NCI-H187 (cell line): ENCODE data around the gene CDSN.

Experiments used
- DNase-seq, 2 experiments: peaks; one replicate each; lab custom pipeline; 2025; lab: John Stamatoyannopoulos, UW

CDSN gene

DNA sequence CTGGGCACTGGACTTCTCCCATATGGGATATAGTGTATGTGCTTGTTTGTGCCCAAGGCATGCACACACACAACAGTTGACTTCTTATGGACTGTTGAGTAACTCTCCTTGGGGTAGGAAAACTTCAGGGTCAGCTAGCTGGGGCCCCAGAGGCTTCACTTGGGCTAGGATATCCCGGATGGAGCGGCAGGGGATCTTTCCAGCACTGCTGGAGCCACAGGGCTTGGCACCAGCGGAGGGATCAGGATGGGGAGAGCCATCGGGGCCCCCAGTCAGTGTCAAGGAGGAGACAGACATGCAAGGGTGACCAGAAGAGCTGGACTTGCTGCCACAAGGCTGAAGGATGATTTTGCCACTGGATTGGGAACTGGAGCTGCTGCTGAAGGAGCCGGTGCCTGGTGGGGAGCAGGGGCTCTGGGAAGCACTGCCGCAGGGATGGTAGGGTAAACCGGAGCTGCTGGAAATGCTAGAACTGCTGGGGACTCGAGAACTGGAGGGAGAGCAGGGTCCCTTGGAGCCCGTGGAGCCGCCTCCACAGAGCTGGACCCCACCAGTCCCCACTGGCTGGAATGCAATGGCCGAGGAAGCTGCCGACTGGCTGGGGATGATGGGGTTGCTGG is 4.2 kb downstream of the CDSN start:
- DNase-seq: no peak

- DNase-seq: no peak
Observed at GRCh38 chr6:31114970-31115849, 5.0 kb downstream of the CDSN start.

GRCh38 chr6:31114541-31114878 is 5.7 kb downstream of the CDSN start, which contains the start of gene PSORS1C1:
PSORS1C1 (plus strand) TSS chr6:31114800; CDS start chr6:31129633, 14,833 bp downstream.
- DNase-seq: no peak

- DNase-seq: no peak
Observed at GRCh38 chr6:31113861-31114540, 6.2 kb downstream of the CDSN start.

DNA sequence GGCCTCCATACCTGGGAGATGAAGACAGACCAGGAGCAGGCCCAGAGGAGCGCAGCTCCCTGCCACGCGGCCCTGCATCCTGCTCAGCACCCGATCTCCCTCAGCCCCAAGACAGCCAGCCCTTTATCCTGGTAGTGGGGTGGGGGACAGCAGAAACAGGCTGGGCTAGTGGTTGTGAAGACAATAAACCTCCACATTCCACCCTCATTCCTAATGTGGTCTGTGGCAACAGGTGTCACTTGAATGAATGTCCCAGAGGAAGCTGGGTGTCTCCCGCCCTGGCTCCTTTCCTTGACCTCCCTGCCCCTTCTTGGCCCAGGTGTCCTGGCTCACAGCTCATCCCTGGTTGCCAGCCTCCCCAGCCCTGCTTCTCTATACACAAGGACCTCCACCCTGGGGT is 7.8 kb downstream of the CDSN start, which contains the start of gene C6orf15:
C6orf15 (minus strand) TSS at position 98 of the 400 bp plus-strand sequence; CDS start at position 78, 20 bp downstream.
- DNase-seq: no peak

DNA sequence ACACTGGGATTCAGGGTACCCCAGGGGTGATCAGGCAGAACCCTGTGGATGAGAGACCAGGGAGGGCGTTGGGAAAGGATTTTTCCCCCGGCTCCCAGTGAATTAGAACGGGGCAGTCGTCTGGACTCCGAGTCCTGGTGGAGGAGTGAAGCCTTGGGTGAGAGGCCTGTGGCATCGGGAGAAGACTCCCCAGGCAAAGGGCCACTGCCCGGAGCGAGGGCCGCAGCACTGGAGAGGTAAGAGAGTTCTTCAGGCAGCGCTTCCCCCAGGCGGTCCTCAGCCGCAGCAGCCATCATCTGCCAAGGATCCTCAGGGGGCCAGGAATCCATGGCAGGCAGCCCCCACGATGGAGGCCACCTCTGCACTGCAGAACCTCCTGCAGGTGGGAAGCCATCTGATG is 8.5 kb downstream of the CDSN start:
- no peak for DNase-seq

- no peak for DNase-seq
Observed at GRCh38 chr6:31110825-31111582, 9.2 kb downstream of the CDSN start.

DNA sequence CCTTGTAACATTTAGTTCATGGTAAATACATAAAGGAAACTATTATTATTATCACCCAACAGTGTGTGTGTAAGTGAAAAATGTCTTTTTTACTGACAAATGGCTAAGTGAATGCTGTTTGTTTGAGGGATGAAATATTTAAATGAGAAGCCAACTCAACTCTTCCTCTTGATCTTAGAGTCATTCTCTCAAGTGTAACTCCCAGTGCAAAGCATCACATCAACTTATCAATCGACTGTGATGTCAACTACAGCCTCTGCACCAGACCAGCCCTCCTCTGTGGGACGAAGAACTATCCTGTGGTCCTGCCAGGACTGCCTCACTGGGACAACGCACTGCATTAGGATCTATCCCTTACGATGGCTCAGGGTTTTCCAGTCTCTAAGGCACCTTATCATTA is 13.2 kb downstream of the CDSN start:
- DNase-seq: no peak

- no peak for DNase-seq
Observed at GRCh38 chr6:31103136-31103535, 17.1 kb downstream of the CDSN start.

DNA sequence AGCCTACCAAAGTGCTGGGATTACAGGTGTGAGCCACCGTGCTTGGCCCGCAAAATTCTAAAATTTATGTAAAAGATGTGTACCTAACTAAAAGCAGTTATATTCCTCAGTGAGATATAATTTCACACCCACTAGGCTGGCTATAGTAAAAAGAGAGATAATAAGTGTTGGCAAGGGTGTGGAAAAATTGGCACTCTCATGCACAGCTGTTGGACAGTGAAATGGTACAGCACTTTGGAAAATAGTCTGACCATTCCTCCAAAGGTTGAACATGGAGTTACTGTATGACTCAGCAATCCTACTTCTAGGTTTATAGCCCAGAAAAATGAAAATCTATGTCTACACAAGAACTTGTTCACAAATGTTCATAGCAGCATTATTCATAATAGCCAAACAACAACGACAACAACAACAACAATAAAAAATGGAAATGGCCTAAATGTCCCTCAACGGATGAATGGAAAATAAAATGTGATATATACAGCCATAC is 21.8 kb downstream of the CDSN start:
- no peak for DNase-seq

DNA sequence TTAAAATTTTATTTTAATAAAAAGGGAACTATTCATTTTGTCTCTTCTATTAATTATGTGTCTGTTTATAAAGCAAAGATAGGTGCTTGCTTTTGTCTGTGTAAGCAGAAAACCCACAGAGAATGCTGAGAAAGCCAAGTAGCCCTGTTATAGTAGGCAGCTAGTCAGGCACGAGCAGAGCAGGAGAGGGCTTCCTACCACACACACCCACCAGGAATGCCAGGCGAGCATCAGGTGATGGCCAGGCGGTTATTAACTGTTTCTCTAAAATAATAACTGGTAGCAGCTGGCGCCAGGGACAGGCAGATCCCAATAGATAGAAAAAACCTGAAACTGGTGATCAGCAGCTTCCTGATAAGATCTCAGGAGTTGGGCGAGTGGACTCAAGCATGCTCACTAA is 23.6 kb downstream of the CDSN start:
- DNase-seq: no peak

GRCh38 chr6:31096215-31096614 is 24.0 kb downstream of the CDSN start:
- no peak for DNase-seq

GRCh38 chr6:31094389-31094881 is 25.8 kb downstream of the CDSN start:
- DNase-seq: no peak

DNA sequence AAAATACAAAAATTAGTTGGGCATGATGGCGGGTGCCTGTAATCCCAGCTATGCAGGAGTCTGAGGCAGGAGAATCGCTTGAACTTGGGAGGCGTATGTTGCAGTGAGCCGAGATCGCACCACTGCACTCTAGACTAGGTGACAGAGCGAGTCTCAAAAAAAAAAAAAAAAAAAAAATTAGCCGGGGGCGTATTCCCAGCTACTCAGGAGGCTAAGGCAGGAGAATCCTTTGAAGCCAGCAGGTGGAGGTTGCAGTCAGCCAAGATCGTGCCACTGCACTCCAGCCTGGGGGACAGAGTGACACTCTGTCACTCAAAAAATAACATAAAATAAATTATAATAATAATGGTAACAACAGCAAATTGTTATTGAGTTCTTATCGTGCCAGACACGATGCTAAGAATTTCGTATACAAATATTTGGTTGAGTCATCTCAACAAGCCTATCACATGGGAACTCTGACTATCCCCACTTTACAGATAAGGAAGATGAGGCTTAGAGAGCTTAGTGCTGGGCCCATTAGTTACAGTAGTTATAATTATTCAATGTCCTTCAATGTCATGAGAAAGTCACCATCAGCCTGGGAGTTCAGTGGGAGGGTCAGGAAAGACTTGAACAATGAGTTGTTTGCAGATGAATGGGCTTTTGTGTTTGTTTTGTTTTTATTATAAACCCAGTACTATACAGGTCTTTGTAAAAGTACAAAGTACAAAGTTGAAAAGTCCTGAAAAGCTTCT is 27.3 kb downstream of the CDSN start:
- DNase-seq: no peak

GRCh38 chr6:31092238-31092637 is 28.0 kb downstream of the CDSN start:
- DNase-seq: no peak

DNA sequence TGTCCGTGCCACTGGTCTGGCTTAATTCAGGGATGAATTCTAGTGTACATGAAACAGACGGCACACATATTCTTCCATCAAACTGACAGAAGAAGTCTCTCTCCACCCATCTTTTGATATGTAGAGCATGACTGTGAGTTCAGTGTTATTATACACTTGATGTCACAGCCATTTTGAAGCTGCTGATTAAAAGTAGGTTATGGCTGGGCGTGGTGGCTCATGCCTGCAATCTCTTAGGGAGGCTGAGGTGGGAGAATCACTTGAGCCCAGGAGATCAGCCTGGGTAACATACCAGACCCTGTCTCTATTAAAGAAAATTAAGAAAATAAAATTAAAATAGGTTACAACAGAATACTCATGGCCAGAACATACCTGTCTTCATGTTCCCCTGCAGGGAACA is 28.6 kb downstream of the CDSN start:
- no peak for DNase-seq

GRCh38 chr6:31090973-31091364 is 29.3 kb downstream of the CDSN start:
- no peak for DNase-seq

GRCh38 chr6:31090275-31090972 is 29.8 kb downstream of the CDSN start:
- no peak for DNase-seq

DNA sequence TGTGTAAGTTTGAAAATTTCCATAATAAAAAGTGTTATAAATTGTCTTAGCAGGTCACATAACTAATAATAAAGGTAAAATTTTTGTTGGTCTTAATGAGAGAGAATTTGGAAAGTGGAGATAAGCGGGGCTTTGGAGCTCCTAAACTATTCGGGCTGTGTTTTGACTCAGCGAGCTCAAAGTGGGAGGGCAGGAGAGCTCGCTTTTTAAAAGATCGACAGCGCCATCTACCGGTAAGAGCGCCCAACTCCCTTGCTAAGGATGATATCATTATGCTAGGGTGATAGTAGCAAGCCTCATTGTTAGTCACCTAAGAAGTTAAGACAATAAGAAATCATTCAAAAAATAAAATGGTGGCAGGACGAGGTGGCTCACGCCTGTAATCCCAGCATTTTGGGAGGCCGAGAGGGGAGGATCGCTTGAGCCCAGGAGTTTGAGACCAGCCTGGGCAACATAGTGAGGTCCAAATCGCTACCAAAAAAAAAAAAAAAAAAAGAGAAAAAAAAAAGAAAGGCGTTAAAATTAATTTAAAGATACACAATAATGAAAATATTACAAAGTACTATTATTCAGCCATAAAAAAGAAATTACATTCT is 32.7 kb downstream of the CDSN start:
- DNase-seq: peak; percentile 50 to 57
